Activated CD8-positive, alpha-beta memory T cell treated with anti-CD3 and anti-CD28 coated beads, Interleukin-2, amount 50 U/mL, for 1 hour (primary cell): ENCODE results near the gene SIRT7.

Experiments
- DNase-seq: peaks from one replicate; pipeline ENCODE4 v3.0.0-alpha.2; 2020; ENCODE audit errors: extremely low read depth

Gene SIRT7

DNA sequence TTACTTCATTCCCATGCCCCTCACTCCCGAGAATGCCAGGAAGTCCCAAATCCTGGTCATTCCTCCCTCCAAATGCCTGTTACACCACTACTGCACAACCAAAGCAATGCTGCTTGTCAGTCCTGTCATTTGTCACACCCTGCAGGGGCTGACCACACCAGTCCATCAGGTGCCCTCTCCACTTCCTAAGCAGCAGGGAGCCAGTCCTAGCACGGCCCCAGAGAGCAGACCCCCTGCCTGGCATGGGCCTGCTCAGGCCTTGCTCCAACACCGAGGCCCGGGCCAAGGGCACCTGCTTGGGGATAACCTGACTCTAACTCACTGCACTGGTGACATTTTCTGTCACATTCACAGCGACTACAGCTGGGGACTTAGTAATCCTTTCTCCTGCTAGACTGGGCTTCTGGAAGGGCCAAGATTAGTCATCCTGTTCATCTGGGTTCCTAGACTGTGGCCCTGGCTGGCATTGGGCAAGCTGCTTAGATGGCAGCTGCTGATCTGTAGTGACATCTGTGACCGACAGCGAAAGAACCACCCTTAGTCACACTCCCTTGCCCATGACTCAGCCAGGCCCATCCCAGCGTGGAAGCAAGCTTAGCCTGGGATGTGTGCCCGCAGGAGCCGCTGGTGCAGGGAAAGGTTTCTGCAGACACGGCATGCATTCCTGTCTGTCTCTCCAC, 32.0 kb downstream of the SIRT7 start:
- DNase-seq: no peak

GRCh38 chr17:81885454-81885853, 32.5 kb downstream of the SIRT7 start:
- no peak for DNase-seq

DNA sequence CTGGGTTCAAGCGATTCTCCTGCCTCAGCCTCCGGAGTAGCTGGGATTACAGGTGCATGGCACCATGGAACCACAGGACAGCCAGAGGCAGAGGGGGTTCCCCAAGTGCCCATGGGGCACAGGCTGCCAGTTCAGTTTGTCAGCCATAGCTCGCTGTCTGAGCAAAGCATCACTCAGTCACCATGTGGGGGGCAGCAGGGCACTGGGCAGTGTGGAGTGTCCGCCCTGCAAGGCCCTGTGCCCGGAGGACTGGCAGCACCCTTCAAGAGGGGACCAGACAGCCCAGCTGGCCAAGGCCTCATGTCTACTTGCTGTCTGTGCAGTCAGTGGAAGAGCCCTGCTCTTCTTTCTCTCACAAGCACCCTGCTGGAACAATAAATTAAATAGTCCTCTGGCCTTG, 33.0 kb downstream of the SIRT7 start:
- DNase-seq: no peak

- no peak for DNase-seq
Measured at GRCh38 chr17:81884520-81884919, 33.5 kb downstream of the SIRT7 start.

DNA sequence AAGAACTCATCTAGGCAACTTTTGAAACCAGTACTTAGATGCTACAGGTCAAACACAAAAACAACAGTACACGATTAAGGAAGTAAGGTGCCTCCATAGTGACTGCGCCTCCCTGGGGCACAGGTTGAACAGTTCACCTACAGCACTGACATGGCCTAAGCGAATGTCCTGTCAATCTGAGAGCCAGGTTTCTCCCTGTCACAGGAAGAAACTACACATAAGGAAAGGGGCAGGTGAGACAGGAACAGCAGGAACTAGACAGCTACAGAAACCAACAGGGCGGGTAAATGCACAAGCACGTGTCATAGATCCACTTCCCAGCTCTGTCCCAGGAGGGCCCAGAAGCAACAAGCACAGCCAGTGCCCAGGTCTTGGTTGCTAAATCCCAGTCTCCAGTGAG, 38.9 kb downstream of the SIRT7 start:
- no peak for DNase-seq

DNA sequence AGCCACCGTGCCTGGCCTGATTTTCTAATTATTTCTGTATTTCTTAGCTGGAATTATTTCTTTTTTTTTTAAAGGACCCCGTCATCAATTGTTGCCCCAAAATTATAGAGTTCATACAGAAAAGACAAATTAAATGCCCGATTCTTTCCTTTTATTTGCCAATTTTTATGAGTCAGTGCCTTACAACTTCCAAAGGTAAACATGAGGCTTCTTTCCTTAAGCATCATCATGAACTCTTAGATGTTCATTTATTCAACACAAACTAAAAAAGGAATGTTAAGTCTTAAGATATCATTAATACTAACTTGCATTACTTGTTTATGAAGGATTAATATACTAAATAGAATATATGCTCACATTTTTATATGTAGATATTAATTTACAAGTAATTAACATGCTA, 39.7 kb downstream of the SIRT7 start:
- DNase-seq: no peak

DNA sequence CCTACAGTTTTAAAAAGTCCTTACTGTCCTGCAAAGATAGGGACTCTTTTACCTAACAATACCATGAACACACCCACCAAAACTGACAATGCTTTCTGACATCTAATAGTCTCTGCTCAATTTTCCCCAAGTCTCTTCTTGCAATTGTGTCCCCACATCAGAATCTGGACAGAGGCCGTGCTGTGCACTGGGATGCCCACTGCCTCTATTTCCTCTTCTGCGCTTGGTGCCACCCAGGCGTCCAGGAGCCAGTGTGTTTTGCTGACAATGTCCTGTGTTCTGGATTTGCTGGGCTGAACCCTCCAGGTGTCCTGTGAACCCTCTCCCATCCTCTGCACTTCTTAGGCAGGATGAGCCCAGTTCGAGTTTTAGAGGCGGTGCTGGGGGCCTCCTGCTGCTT, 40.4 kb downstream of the SIRT7 start:
- DNase-seq: no peak

DNA sequence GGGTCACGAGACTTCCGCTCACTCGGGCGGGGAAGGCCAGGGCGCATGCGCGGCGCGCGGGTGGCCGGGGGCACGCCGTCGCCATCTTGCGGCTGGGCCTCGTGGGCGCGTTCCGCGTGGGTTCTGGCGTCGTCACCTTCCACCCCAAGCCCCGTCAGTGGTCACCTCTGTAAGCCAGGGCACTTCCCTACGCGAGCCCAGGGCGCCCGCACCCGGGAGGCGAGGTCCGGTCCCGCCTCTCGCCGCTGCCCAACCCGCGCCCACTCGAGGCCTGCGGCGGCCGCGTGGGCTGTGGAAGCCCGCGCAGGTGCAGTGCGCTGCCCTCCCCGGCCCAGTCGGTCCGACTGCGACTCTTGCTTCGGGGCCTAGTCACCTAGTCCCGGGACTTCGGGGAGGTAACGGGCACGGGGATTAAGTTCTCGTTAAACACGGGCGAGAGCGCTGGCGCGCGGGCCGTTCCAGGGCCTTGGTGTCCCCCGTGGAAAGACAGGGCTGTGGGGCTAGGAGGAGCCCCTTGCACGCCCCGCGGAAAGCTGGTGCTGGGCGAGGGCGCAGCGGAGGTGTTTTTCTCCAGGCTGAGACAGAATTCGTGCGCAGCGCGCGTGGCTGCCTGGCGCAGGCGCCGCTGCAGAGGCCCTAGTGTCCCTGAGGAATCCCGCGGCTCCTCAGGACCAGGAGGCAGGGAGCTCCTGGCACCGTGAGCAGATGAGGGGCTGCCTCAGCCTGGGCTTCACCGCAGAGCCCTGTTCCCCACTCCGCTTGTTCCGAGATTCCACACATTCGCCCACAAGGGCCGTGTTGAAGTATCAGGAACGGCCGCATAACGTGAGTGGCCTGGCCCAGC, 46.4 kb downstream of the SIRT7 start:
- peak; percentile 89 for DNase-seq

DNA sequence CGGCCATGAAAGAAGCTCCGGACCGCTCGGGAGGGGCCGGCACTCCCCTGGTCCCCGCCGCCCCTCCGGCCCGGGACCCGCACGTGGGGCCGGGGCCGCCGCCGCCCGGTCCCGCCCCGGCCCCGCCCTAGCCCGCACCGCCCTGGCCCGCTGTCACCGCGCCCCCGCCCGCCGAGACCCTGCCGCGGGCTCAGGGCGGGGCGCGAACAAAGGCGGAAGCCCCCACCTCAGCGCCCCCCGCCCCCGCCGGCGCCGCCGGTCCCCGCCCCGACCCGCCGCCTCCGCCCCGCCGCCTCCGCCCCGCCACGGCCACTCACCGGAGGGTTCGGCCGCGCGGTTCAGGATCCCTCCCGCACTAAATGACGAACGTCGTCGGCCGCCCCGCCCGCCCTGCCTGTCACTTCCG, 47.0 kb downstream of the SIRT7 start, which contains the start of gene ARHGDIA:
TSS of gene ARHGDIA (minus strand) at position 357 of the 406 bp plus-strand sequence. CDS start 1,407 bp downstream, outside the sequence.
- no peak for DNase-seq

DNA sequence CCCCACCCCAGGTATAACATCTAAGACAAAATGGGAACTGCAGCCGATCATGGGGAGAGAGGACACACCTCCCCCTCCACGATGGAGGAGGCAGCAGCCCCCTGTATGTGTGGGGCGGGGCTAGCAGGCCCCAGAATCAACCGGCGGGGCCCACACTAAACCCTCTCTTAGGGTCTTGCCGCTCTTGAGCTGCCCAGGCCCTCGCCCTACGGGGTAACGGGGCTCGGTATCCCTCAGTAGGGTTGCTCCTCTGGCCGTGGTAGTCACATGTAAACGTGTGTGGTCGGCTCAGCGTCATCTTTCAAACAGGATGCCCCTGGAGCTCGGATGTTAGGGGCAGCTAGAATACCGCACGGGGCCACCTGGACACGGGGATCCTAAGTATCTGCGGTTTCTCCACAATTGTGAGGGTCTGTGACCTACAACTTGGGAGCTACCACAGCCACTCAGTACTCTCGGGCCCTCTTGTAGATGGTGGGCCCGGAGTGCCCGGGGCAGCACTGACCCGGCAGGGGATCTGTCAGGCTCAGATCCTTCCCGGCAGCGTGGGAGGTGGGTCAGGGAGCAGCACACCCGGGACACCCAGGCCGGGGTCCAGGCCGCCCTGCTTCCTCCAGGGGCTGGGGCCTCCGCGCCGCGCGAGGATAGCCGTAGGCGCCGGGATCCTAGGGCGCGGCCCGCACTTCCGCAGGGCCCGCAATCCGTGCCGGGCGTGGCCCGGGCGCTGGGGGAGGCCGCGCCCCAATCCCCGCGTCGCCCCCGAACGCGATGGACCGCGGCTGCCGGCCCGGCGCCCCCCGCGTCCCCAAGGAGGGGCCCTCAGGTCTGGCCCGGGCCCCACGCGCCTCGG, 47.6 kb downstream of the SIRT7 start:
- no peak for DNase-seq

DNA sequence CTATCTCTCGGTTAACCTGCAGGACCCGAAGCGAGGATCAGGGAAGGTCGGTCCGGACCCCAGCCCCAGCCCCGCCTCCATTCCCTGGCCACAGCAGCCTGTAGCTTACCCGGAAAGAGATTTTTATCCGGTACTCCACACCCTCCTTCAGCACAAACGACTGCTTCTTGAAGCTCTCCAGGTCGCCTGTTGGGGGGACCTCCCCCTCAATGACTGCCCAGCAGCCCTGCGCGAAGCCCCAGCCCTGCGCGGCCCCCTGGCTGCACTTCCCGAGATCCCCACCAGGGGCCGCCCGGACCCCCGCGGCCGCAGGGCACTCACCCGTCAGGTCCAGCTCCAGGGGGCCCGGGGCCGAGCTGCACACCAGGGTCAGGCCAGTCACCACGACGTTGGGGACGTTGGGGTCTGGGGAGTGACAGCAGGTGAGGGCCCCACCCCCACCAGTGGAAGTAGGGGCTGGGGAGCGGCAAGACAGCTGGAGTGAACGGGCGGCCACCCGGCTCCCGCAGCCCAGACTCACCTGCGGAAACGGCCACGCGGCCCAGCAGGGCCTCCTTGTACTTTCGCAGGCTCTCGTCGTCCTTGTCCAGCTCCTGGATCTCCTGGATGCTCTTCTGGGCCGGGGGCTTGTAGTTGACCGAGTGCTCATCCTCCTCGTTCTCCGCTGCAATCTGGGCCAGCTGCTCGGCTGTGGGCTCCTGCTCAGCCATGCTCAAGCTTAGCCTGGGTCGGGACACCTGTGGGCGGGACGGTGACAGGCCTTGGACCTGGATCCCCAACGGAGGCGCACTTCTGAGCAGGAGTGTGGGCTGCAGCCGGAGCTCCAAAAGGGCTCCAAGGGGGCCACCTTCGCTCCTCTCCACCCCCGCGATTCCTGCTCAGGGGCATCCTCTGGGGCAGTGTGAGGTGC, 48.5 kb downstream of the SIRT7 start:
- DNase-seq: no peak

DNA sequence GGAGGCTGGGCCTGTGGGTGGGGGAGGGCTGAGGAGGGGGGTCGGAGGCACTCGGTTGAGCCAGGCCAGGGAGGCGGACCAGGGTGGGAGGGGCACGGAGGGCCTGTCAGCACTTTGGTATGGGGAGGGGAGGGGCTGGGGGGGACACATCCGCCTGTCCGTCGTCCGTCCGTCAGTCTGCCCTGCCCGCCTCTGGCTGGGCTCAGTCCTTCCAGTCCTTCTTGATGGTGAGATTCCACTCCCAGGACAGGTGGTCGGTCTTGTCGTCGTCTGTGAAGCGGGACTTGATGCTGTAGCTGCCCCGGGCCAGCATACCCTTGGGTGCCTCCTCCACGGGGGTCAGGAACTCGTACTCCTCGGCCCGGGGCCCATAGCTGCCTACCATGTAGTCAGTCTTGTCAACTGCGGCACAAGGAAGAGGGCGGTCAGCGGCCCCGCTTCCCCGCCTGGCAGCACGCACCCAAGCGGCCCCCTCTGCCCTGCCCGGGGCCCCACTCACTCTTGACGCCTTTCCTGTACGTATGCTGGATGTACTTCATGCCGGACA, 49.2 kb downstream of the SIRT7 start:
- DNase-seq: no peak

DNA sequence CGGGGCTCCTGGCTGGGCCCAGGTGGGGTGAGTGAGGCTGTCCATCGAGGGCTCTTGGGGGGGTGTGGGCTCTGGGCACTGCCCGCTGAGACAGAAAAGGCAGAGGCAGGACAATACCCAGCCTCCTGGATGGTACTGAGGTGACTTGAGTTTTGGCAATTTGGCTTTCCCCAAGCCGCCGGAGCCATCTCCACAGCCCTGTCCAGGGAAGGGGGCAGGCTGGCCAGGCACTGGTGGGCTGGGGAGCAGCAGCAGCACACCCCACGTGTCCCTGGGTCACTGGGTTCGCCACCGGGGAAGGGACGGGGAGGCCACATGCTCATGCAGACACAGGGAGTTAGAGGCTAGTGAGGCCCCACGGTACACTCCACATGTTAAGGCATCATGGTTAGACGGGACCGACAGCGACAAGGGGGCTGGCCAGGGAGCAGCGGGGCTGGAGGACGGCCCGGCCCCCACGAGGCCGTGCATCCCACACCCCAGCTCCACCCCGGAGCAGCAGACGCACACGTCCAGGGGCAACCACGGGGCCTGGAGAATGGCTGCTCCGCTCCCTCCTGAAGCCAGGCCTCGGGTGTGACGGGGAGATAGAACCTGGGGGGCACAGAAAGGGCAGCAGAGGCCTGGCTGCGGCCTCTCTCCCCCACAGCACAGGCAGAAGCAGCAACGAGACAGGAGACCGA, 49.8 kb downstream of the SIRT7 start:
- no peak for DNase-seq

DNA sequence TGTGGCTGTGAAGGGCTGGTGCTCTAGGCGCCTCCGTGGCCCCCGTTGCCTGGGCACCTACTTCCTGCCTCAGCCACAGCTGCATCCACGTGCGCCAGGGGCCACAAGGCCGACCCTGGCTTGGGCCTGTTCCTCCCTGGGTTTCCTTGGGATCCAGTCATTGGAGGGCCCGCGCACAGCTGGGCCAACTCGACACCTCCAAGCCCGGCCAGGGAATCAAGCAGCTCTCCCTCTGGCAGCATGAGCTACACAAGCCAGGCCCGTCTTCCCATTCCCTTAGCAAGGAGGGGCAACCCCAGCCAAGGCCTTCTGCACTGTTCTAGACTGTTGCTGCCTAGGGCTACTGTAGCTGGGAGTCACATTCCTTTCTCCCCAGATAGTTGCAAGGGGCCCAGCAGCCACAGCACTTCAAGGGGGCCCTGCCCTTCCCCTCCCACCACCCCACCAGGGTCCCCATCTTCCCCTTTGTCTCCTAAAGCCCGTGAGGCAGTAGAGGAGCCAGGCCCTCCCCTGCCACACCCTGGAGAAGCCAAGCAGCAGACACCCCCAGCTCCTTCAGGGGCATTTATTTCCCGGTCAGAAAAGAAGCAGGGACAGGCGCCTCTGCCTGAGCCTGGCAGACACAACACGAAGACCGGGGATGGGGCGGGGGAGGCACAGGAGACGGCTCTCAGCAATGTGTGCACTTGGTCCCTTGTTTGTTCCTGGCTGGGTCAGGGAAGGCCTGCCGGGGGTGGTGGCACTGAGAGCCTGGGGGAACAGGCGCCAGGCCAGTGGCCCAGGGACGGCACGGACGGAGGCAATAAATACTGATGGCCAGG, 50.6 kb downstream of the SIRT7 start:
- no peak for DNase-seq

DNA sequence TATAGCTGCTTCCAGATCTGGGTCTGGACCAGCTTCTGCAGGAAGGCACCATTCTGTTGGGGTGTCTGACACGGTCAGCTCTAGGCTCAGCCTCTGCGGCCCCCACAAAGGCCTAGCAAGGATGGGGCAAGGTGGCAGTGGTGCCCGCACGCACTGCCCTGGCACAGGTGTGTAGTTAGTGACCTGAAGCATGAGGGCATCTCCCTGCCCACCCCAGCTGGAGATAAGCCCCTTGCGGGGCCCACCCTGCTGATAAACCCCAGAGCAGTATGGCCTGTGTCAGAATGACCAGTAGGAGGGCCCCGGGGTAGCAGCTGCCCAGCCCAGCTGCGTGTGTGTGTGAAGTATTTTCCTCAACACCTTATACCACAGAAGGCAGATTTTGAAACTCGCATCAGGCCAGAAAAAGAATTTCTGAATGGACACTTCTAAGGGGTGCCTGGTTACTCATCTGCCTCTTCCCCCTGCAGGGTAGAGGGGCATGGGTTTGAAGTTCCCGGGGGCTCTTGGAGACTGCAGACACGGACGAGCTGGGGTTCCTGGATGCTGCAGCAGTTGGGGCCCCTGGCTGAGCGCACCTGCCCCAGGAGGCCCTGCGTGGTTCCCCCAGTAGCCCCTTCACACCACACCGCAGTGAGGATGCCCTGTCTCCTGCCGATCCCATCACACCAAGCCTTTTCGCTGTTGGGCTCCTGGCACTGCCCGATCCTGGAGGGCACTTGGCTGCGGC, 51.4 kb downstream of the SIRT7 start:
- no peak for DNase-seq

- no peak for DNase-seq
Measured at GRCh38 chr17:81865733-81866439, 52.1 kb downstream of the SIRT7 start.

- no peak for DNase-seq
Measured at GRCh38 chr17:81865358-81865732, 52.6 kb downstream of the SIRT7 start.
